Endothelial cell (in vitro differentiated cells): ENCODE data around the gene RPA3. TPM values are rescaled to one million over a fixed set of nuclear protein-coding genes. Genes with fewer than 3 reads are reported as not detected.

Source experiments
- DNase-seq: peaks from one replicate; pipeline ENCODE4 v3.0.0; 2021; ENCODE audit warnings: low spot score
- H3K27ac Mint-ChIP-seq: one replicate; pipeline ENCODE4 v1.8.0; 2021; ENCODE audit warnings: mixed read lengths, inconsistent platforms; ENCODE audit not compliant: unreplicated experiment
- H3K27me3 Mint-ChIP-seq: one replicate; pipeline ENCODE4 v1.8.0; 2021; ENCODE audit warnings: mild to moderate bottlenecking, moderate library complexity, mixed read lengths, inconsistent platforms; ENCODE audit not compliant: unreplicated experiment
- H3K36me3 Mint-ChIP-seq: one replicate; pipeline ENCODE4 v1.8.0; 2021; ENCODE audit warnings: mild to moderate bottlenecking, low read depth, mixed read lengths, inconsistent platforms; ENCODE audit not compliant: unreplicated experiment
- H3K4me1 Mint-ChIP-seq: one replicate; pipeline ENCODE4 v1.8.0; 2021; ENCODE audit warnings: mild to moderate bottlenecking, mixed read lengths, inconsistent platforms; ENCODE audit not compliant: unreplicated experiment
- H3K4me3 Mint-ChIP-seq: one replicate; pipeline ENCODE4 v1.8.0; 2021; ENCODE audit warnings: mild to moderate bottlenecking, mixed read lengths, inconsistent platforms; ENCODE audit not compliant: unreplicated experiment
- H3K9me3 Mint-ChIP-seq: one replicate; pipeline ENCODE4 v1.8.0; 2021; ENCODE audit warnings: mixed read lengths, inconsistent platforms; ENCODE audit not compliant: unreplicated experiment
- CTCF ChIP-seq: fragments of 200-600 bp; sonication (generic); IDR thresholded peaks from one replicate; pipeline ENCODE4 v1.5.0; 2021; ENCODE audit warnings: antibody characterized with exemption; ENCODE audit not compliant: unreplicated experiment
- total RNA-seq: library from RNA; stranded (reverse); fragmentation: NEBNext Ultra II Directional; extraction: Animal tissue kit (Norgen Biotek cat#: 25700); gene quantifications from one replicate; pipeline ENCODE4 v1.2.1, GENCODE V29; 2021; ENCODE audit not compliant: unreplicated experiment

Gene RPA3
- total RNA-seq, 1 donor from 2014 or later: 23.6 TPM

GRCh38 chr7:7742223-7742622 lies 23.8 kb upstream of the RPA3 start:
- Mint-ChIP-seq H3K4me1 (peaks cover 17% of the 10 kb centered on the region), H3K27ac (no peak overlapping the region), H3K9me3 (no peaks in the 10 kb centered on the region), H3K27me3 (no peaks in the 10 kb centered on the region), H3K36me3 (no peaks in the 10 kb centered on the region), H3K4me3 (no peak overlapping the region)
- TF ChIP-seq CTCF: no peak
- DNase-seq: no peak

- DNase-seq: no peak
- Mint-ChIP-seq H3K9me3 (no peaks in the 10 kb centered on the region), H3K36me3 (no peaks in the 10 kb centered on the region), H3K27ac (no peak overlapping the region), H3K4me1 (peaks cover 21% of the 10 kb centered on the region), H3K4me3 (no peak overlapping the region), H3K27me3 (no peaks in the 10 kb centered on the region)
- no peak for TF ChIP-seq CTCF
Observed at GRCh38 chr7:7740037-7740355, 21.6 kb upstream of the RPA3 start.

- Mint-ChIP-seq H3K27ac (peak overlapping the region; percentile 51), H3K4me3 (no peak overlapping the region), H3K4me1 (peaks cover 21% of the 10 kb centered on the region), H3K9me3 (no peaks in the 10 kb centered on the region), H3K27me3 (no peaks in the 10 kb centered on the region), H3K36me3 (no peaks in the 10 kb centered on the region)
- no peak for DNase-seq
- TF ChIP-seq CTCF: no peak
Observed at GRCh38 chr7:7739204-7740036, 21.0 kb upstream of the RPA3 start.

GRCh38 chr7:7738622-7739021 lies 20.2 kb upstream of the RPA3 start:
- H3K27me3 Mint-ChIP-seq: no peaks in the 10 kb centered on the region
- H3K9me3 Mint-ChIP-seq: no peaks in the 10 kb centered on the region
- peak overlapping the region; percentile 51 for H3K27ac Mint-ChIP-seq
- no peak for DNase-seq
- no peak overlapping the region for H3K4me3 Mint-ChIP-seq
- H3K4me1 Mint-ChIP-seq: peaks cover 21% of the 10 kb centered on the region
- no peaks in the 10 kb centered on the region for H3K36me3 Mint-ChIP-seq
- no peak for TF ChIP-seq CTCF

GRCh38 chr7:7738177-7738576 lies 19.8 kb upstream of the RPA3 start:
- H3K27me3 Mint-ChIP-seq: no peaks in the 10 kb centered on the region
- TF ChIP-seq CTCF: no peak
- H3K4me1 Mint-ChIP-seq: peaks cover 21% of the 10 kb centered on the region
- H3K27ac Mint-ChIP-seq: no peak overlapping the region
- no peak for DNase-seq
- no peaks in the 10 kb centered on the region for H3K36me3 Mint-ChIP-seq
- no peak overlapping the region for H3K4me3 Mint-ChIP-seq
- H3K9me3 Mint-ChIP-seq: no peaks in the 10 kb centered on the region
